Measurements from ENCODE around the gene RCN1.

GRCh38 chr11:32118025-32118974 is 27.4 kb downstream of the RCN1 start:
- TF ChIP-seq, protein P1, sequence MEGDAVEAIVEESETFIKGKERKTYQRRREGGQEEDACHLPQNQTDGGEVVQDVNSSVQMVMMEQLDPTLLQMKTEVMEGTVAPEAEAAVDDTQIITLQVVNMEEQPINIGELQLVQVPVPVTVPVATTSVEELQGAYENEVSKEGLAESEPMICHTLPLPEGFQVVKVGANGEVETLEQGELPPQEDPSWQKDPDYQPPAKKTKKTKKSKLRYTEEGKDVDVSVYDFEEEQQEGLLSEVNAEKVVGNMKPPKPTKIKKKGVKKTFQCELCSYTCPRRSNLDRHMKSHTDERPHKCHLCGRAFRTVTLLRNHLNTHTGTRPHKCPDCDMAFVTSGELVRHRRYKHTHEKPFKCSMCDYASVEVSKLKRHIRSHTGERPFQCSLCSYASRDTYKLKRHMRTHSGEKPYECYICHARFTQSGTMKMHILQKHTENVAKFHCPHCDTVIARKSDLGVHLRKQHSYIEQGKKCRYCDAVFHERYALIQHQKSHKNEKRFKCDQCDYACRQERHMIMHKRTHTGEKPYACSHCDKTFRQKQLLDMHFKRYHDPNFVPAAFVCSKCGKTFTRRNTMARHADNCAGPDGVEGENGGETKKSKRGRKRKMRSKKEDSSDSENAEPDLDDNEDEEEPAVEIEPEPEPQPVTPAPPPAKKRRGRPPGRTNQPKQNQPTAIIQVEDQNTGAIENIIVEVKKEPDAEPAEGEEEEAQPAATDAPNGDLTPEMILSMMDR (IDR thresholded peaks at IDR 0.05; ENCODE audit: borderline replicate concordance, extremely low read depth, low read length, poor library complexity, severe bottlenecking): no peak
- TF ChIP-seq EZH2 (IDR thresholded peaks at IDR 0.05; ENCODE audit: borderline replicate concordance, low read depth, low read length, severe bottlenecking): no peak

Data from DND-41 (cell line).